Measurements from ENCODE around the gene TWF2.
"Not testable (repeated sequence)": the region's sequence is repeated elsewhere in the genome, so short reads cannot be mapped to it uniquely, and the experiment has no call there.

TWF2 gene

GRCh38 chr3:52238761-52239701 lies at the start of gene TWF2:
TSS of gene TWF2 (minus strand) at chr3:52239158. CDS start at chr3:52239016, 142 bp downstream.
- DNase-seq = peak in 56 of 58 donors; percentile 6 to 89 (median 72)

- no peak for DNase-seq
Observed at GRCh38 chr3:52288674-52289073, 49.7 kb upstream of the TWF2 start.

- DNase-seq = no peak
Observed at GRCh38 chr3:52286777-52287110, 47.8 kb upstream of the TWF2 start.

GRCh38 chr3:52284051-52284450 lies 45.1 kb upstream of the TWF2 start:
- DNase-seq = not testable (repeated sequence)

- DNase-seq = no peak
Observed at GRCh38 chr3:52283306-52283705, 44.3 kb upstream of the TWF2 start.

- DNase-seq = no peak
Observed at GRCh38 chr3:52281981-52282801, 43.2 kb upstream of the TWF2 start.

- peak in 3 of 58 donors; percentile 15 to 38 (median 23) for DNase-seq
Observed at GRCh38 chr3:52280050-52280461, 41.1 kb upstream of the TWF2 start.

- no peak for DNase-seq
Observed at GRCh38 chr3:52279596-52279995, 40.6 kb upstream of the TWF2 start.

GRCh38 chr3:52278510-52279069 lies 39.6 kb upstream of the TWF2 start, which contains the start of gene WDR82:
TSS of gene WDR82 (minus strand) at chr3:52278649. CDS start at chr3:52278361, 288 bp downstream.
- DNase-seq = peak; percentile 77 to 98 (median 94)

GRCh38 chr3:52277972-52278509 lies 39.1 kb upstream of the TWF2 start:
- DNase-seq = peak in 24 of 58 donors; percentile 63 to 88 (median 76)

- peak in 52 of 58 donors; percentile 17 to 78 (median 51) for DNase-seq
Observed at GRCh38 chr3:52277071-52277964, 38.4 kb upstream of the TWF2 start.

- DNase-seq = not testable (repeated sequence)
Observed at GRCh38 chr3:52274781-52275180, 35.8 kb upstream of the TWF2 start.

- DNase-seq = no peak
Observed at GRCh38 chr3:52272831-52273230, 33.9 kb upstream of the TWF2 start.

GRCh38 chr3:52272172-52272571 lies 33.2 kb upstream of the TWF2 start:
- DNase-seq = not testable (repeated sequence)

- DNase-seq = no peak
Observed at GRCh38 chr3:52270252-52270754, 31.3 kb upstream of the TWF2 start.

- DNase-seq = no peak
Observed at GRCh38 chr3:52269776-52270175, 30.8 kb upstream of the TWF2 start.

- no peak for DNase-seq
Observed at GRCh38 chr3:52268036-52268435, 29.1 kb upstream of the TWF2 start.

GRCh38 chr3:52265387-52265786 lies 26.4 kb upstream of the TWF2 start:
- no peak for DNase-seq

- DNase-seq = no peak
Observed at GRCh38 chr3:52262447-52262846, 23.5 kb upstream of the TWF2 start.

GRCh38 chr3:52259448-52259847 lies 20.5 kb upstream of the TWF2 start:
- no peak for DNase-seq
